Heart right ventricle (tissue), 16 donors: Measurements from ENCODE around the gene MBD5. TPM values are rescaled to one million over a fixed set of nuclear protein-coding genes. Genes with fewer than 3 reads are reported as not detected.

Experiments used
- ATAC-seq, 8 donors: fragments of 200-7000 bp; cut with Tn5 transposase; one replicate each; pipeline ENCODE4 v1.9.1; 2020; ENCODE audit warnings: mild to moderate bottlenecking in 8 of 8, moderate library complexity in 8 of 8, moderate number of reproducible peaks in 1 of 8
- DNase-seq, 2 donors: peaks; one replicate each; pipeline ENCODE4 v3.0.0-alpha.2; 2020
- H3K27ac ChIP-seq, 10 donors: fragments of 200-600 bp; sonication (generic) in 2 of 10; one replicate each; pipeline versions ENCODE4 v1.5.0 to v1.8.0; 2020 to 2022; ENCODE audit warnings: mild to moderate bottlenecking in 3 of 10
- H3K27me3 ChIP-seq, 7 donors: fragments of 200-600 bp; one replicate each; pipeline ENCODE4 v1.8.0; 2021 to 2022; ENCODE audit warnings: mild to moderate bottlenecking in 2 of 7
- H3K36me3 ChIP-seq, 9 donors: fragments of 200-600 bp; sonication (generic) in 1 of 9; one replicate each; pipeline versions ENCODE4 v1.5.0 to v1.8.0; 2020 to 2022; ENCODE audit warnings: mild to moderate bottlenecking in 2 of 9
- H3K4me1 ChIP-seq, 9 donors: fragments of 200-600 bp; sonication (generic) in 1 of 9; one replicate each; pipeline versions ENCODE4 v1.5.0 to v1.8.0; 2020 to 2022; ENCODE audit warnings: mild to moderate bottlenecking in 4 of 9
- H3K4me3 ChIP-seq, 10 donors: fragments of 200-600 bp; sonication (generic) in 2 of 10; one replicate each; pipeline versions ENCODE4 v1.5.0 to v1.8.0; 2020 to 2022; ENCODE audit warnings: mild to moderate bottlenecking in 7 of 10, moderate library complexity in 2 of 10
- H3K9me3 ChIP-seq, 11 donors: fragments of 200-600 bp in 10 of 11; sonication (generic) in 2 of 11; one replicate each; pipeline versions ENCODE4 v1.5.0 to v1.8.0; 2013 to 2022; ENCODE audit warnings: mild to moderate bottlenecking in 2 of 11, control low read depth in 1 of 11, moderate library complexity in 1 of 11
- WGBS, 2 donors: extraction: QIAGEN DNeasy Blood & Tissue Kit; methylation state at CpG; one replicate each; pipeline ENCODE4 v1.1.7; 2013; ENCODE audit warnings: inconsistent platforms in 1 of 2; 5-methylcytosine and 5-hydroxymethylcytosine counted together
- intact Hi-C, 10 donors: fragments of 100-400 bp; cut with DNase I; formaldehyde crosslinking; loops; one replicate each; pipeline versions ENCODE4 v1.11.1 to v1.14.2; 2022
- polyA plus RNA-seq, 2 donors: library from polyadenylated mRNA; stranded (reverse); fragments of 200-250 nt; gene quantifications; one replicate each; pipeline ENCODE4 v1.2.3, GENCODE V29; 2013
- total RNA-seq, 10 donors: library from RNA; stranded (reverse); fragmentation: NEBNext Ultra II Directional in 3 of 10; extraction: Animal tissue kit (Norgen Biotek cat#: 25700) in 3 of 10; gene quantifications; one replicate each; pipeline versions ENCODE4 v1.2.1 to v1.2.4, GENCODE V29; 2021 to 2023
- TF ChIP-seq, protein P1 (sequence below), 9 donors: fragments of 200-600 bp; sonication (generic) in 2 of 9; IDR thresholded peaks; one replicate each; pipeline versions ENCODE4 v1.5.0 to v1.8.0; 2021 to 2022; ENCODE audit warnings: antibody characterized with exemption in 9 of 9, mild to moderate bottlenecking in 5 of 9, moderate library complexity in 1 of 9
- donor health status: Arrhythmogenic right ventricular cardiomyopathy.
- donor health status: ischemic (EF 13 %, LVEDD 7.1; RV severe dilation, severe dysfunction).
- donor health status: healthy with polysubstance abuse.
- donor health status: DM: no; HTN: yes; CAD: no.
- donor health status: DM: no; HTN: no; CAD: no.
- donor health status: ischemic (EF 25% LVEDD 6.9; RV normal size, moderate dysfunction).
- donor health status: ischemic (EF 25% LVEDD 5.7; RV mildly dilated, moderate dysfunction).
- donor health status: healthy.
- donor health status: DM: yes; HTN: yes; CAD: no.
- donor health status: Ischemic cardiomyopathy.
- donor health status: ischemic (EF 35%, LVEDD 5.7; RV mildly dilated, moderate dysfunction).
- donor health status: nonischemic (EF 11% LVEDD 7.7; RV severe dilation, severe dysfunction).
- donor health status: DM: yes; HTN: yes; CAD: no.
- donor health status: PGD.
- donor health status: ischemic (EF 29% LVEDD 5.4; RV normal size, mild dysfunction).
- donor health status: nonischemic (EF 23%, LVEDD 6.1; RV moderate dilation, normal function).

MBD5 gene
- total and polyA plus RNA-seq, 12 donors, result 3.4 to 39.8 (median 35.2) TPM

- Histone ChIP-seq H3K4me1 (peaks cover 0 to 8% (median 0%) of the 10 kb centered on the region in 9 donors), H3K36me3 (no peaks in the 10 kb centered on the region), H3K27ac (no peak overlapping the region), H3K9me3 (no peaks in the 10 kb centered on the region), H3K4me3 (no peak overlapping the region), H3K27me3 (no peaks in the 10 kb centered on the region)
- intact Hi-C loops, result no loop called here
- ATAC-seq, result no peak
- DNase-seq, result no peak
- TF ChIP-seq, protein P1, sequence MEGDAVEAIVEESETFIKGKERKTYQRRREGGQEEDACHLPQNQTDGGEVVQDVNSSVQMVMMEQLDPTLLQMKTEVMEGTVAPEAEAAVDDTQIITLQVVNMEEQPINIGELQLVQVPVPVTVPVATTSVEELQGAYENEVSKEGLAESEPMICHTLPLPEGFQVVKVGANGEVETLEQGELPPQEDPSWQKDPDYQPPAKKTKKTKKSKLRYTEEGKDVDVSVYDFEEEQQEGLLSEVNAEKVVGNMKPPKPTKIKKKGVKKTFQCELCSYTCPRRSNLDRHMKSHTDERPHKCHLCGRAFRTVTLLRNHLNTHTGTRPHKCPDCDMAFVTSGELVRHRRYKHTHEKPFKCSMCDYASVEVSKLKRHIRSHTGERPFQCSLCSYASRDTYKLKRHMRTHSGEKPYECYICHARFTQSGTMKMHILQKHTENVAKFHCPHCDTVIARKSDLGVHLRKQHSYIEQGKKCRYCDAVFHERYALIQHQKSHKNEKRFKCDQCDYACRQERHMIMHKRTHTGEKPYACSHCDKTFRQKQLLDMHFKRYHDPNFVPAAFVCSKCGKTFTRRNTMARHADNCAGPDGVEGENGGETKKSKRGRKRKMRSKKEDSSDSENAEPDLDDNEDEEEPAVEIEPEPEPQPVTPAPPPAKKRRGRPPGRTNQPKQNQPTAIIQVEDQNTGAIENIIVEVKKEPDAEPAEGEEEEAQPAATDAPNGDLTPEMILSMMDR (IDR thresholded peaks at IDR 0.05), result no peak
- 92 to 96% methylated on average over 3 of the region's 3 CpGs for WGBS, 2 donors
Measured at GRCh38 chr2:148135705-148136104, 114.8 kb downstream of the MBD5 start.

DNA sequence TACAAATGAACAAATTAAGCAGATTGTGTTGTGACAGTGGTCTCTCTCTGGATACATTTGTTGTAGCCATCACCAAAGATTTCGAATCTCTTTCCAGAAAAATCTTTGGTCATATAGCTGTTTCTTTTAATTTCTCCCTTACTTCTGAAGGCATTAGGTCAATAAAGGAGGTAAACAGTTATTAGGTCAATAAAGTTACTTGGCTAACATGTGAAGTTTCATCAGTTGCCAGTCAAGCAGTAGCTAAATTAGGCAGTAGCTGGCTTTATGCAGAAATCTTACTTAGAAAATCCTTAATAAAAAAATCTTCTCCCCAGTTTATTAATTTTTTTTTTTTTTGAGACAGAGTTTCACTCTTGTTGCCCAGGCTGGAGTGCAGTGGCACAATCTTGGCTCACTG lies 115.5 kb downstream of the MBD5 start:
- Histone ChIP-seq H3K4me1 (peaks cover 0 to 8% (median 0%) of the 10 kb centered on the region in 9 donors), H3K27me3 (no peaks in the 10 kb centered on the region), H3K27ac (no peak overlapping the region), H3K36me3 (no peaks in the 10 kb centered on the region), H3K4me3 (no peak overlapping the region), H3K9me3 (no peaks in the 10 kb centered on the region)
- TF ChIP-seq, protein P1 (IDR thresholded peaks at IDR 0.05), result no peak
- WGBS, 2 donors, result 88 to 93% methylated on average over 1 of the region's 1 CpG
- intact Hi-C loops, result no loop called here
- no peak for DNase-seq
- no peak for ATAC-seq

- DNase-seq (no peak), ATAC-seq (no peak)
- no peak overlapping the region for H3K4me3 ChIP-seq
- 63 to 69% methylated on average over 2 of the region's 2 CpGs for WGBS, 2 donors
- no peaks in the 10 kb centered on the region for H3K27me3 ChIP-seq
- H3K9me3 ChIP-seq, result no peaks in the 10 kb centered on the region
- no peak overlapping the region for H3K27ac ChIP-seq
- TF ChIP-seq, protein P1 (IDR thresholded peaks at IDR 0.05), result no peak
- H3K4me1 ChIP-seq, result no peaks in the 10 kb centered on the region
- H3K36me3 ChIP-seq, result no peaks in the 10 kb centered on the region
- intact Hi-C loops, result no loop called here
Measured at GRCh38 chr2:148161909-148162435, 141.1 kb downstream of the MBD5 start.

GRCh38 chr2:148162871-148163270 lies 142.0 kb downstream of the MBD5 start:
- no peaks in the 10 kb centered on the region for H3K27me3 ChIP-seq
- TF ChIP-seq, protein P1 (IDR thresholded peaks at IDR 0.05), result no peak
- no peak overlapping the region for H3K4me3 ChIP-seq
- no peak overlapping the region for H3K27ac ChIP-seq
- H3K9me3 ChIP-seq, result no peaks in the 10 kb centered on the region
- DNase-seq (no peak), ATAC-seq (no peak)
- no peaks in the 10 kb centered on the region for H3K4me1 ChIP-seq
- intact Hi-C loops, result no loop called here
- H3K36me3 ChIP-seq, result no peaks in the 10 kb centered on the region
